GM19193 (cell line): ENCODE results near the gene ARMH1.

Experiments
- POLR2A ChIP-seq: IDR thresholded peaks from 4 replicates; pipeline ENCODE4 v1.6.1; 2011; ENCODE audit not compliant: insufficient read depth, insufficient read length; ENCODE audit errors: extremely low read depth

The ARMH1 gene

GRCh38 chr1:44717653-44718052 is 43.1 kb downstream of the ARMH1 start:
- no peak for TF ChIP-seq POLR2A

GRCh38 chr1:44718091-44718490 is 43.6 kb downstream of the ARMH1 start:
- no peak for TF ChIP-seq POLR2A

- TF ChIP-seq POLR2A: no peak
Measured at GRCh38 chr1:44719318-44719717, 44.8 kb downstream of the ARMH1 start.

- no peak for TF ChIP-seq POLR2A
Measured at GRCh38 chr1:44720281-44720680, 45.8 kb downstream of the ARMH1 start.

- peak; percentile 100 for TF ChIP-seq POLR2A
Measured at GRCh38 chr1:44721485-44722361, 47.2 kb downstream of the ARMH1 start.

GRCh38 chr1:44723064-44723463 is 48.5 kb downstream of the ARMH1 start:
- TF ChIP-seq POLR2A: no peak

- no peak for TF ChIP-seq POLR2A
Measured at GRCh38 chr1:44723496-44724295, 49.2 kb downstream of the ARMH1 start.

GRCh38 chr1:44724296-44724954 is 49.9 kb downstream of the ARMH1 start:
- no peak for TF ChIP-seq POLR2A

GRCh38 chr1:44724955-44725698 is 50.6 kb downstream of the ARMH1 start:
- no peak for TF ChIP-seq POLR2A

GRCh38 chr1:44730741-44731512 is 56.4 kb downstream of the ARMH1 start, which contains the start of gene RNU5D-1:
RNU5D-1 (minus strand) TSS chr1:44731170.
- TF ChIP-seq POLR2A: peak; percentile 98

- no peak for TF ChIP-seq POLR2A
Measured at GRCh38 chr1:44733365-44733764, 58.9 kb downstream of the ARMH1 start.

GRCh38 chr1:44733784-44734183 is 59.3 kb downstream of the ARMH1 start:
- TF ChIP-seq POLR2A: no peak

- no peak for TF ChIP-seq POLR2A
Measured at GRCh38 chr1:44735992-44736391, 61.5 kb downstream of the ARMH1 start.
